DND-41 (cell line): Measurements from ENCODE around the gene RSBN1.

Experiments used
- ATAC-seq: fragments of 200-7000 bp; cut with Tn5 transposase; 3 replicates; pipeline ENCODE4 v1.9.1; 2021; ENCODE audit warnings: low read depth; ENCODE audit not compliant: insufficient read depth
- DNase-seq: peaks from one replicate; pipeline ENCODE4 v3.0.0-alpha.2; 2020
- H2AFZ ChIP-seq: 2 replicates; pipeline ENCODE4 v1.6.0; 2012; ENCODE audit warnings: low read depth, low read length
- H3K27ac ChIP-seq: 2 replicates; pipeline ENCODE4 v1.5.1; 2012; ENCODE audit warnings: low read length, inconsistent platforms
- H3K27me3 ChIP-seq: fragments of 200-600 bp; sonication (generic); 2 replicates; pipeline ENCODE4 v1.6.0; 2012; ENCODE audit warnings: low read length, mild to moderate bottlenecking, inconsistent platforms; ENCODE audit not compliant: insufficient read depth, poor library complexity
- H3K36me3 ChIP-seq: 2 replicates; pipeline ENCODE4 v1.5.1; 2012; ENCODE audit warnings: low read length, inconsistent platforms; ENCODE audit not compliant: insufficient read depth
- H3K4me1 ChIP-seq: 2 replicates; pipeline ENCODE4 v1.5.1; 2012; ENCODE audit warnings: mild to moderate bottlenecking, low read length; ENCODE audit not compliant: insufficient read depth
- H3K4me2 ChIP-seq: 2 replicates; pipeline ENCODE4 v1.6.0; 2012; ENCODE audit warnings: mild to moderate bottlenecking, moderate library complexity, low read length, inconsistent platforms; ENCODE audit not compliant: insufficient read depth
- H3K4me3 ChIP-seq, 2 experiments: fragments of 200-600 bp in 1 of 2; shearing (Covaris generic) in 1 of 2; 2 replicates each; pipeline ENCODE4 v1.5.1; 2012 to 2016; ENCODE audit warnings: inconsistent platforms in 2 of 2, low read length in 2 of 2, mild to moderate bottlenecking in 2 of 2, low read depth in 1 of 2, moderate library complexity in 1 of 2
- H3K79me2 ChIP-seq: 2 replicates; pipeline ENCODE4 v1.6.0; 2012; ENCODE audit warnings: low read length, inconsistent platforms; ENCODE audit not compliant: insufficient read depth
- H3K9ac ChIP-seq: 2 replicates; pipeline ENCODE4 v1.6.0; 2012; ENCODE audit warnings: low read depth, mild to moderate bottlenecking, inconsistent platforms, low read length, moderate library complexity
- H3K9me3 ChIP-seq: 2 replicates; pipeline ENCODE4 v1.5.1; 2012; ENCODE audit warnings: low read length, moderate library complexity, mild to moderate bottlenecking, inconsistent platforms; ENCODE audit not compliant: insufficient read depth, severe bottlenecking
- H4K20me1 ChIP-seq: 2 replicates; pipeline ENCODE4 v1.6.0; 2012; ENCODE audit warnings: low read length; ENCODE audit not compliant: insufficient read depth
- EZH2 ChIP-seq: IDR thresholded peaks from 3 replicates; pipeline ENCODE4 v1.6.1; 2012; ENCODE audit warnings: borderline replicate concordance, low read depth, mild to moderate bottlenecking, moderate library complexity, low read length, inconsistent platforms; ENCODE audit not compliant: severe bottlenecking
- TF ChIP-seq, protein P1 (sequence below): IDR thresholded peaks from 2 replicates; pipeline ENCODE4 v1.5.1; 2012; ENCODE audit warnings: borderline replicate concordance, low read length, moderate library complexity, mild to moderate bottlenecking; ENCODE audit not compliant: poor library complexity, severe bottlenecking; ENCODE audit errors: extremely low read depth

The RSBN1 gene

DNA sequence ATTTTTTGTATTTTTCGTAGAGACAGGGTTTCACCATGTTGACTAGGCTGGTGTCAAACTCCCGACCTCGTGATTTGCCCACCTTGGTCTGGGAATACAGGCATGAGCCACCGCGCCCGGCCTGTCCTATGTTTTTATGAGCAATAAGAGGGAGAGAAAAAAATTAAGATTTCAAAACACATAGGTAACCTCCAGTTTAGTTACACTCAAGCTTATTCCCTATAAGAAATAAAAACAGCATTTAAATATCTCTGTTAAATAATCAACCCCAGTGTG is 7.1 kb downstream of the RSBN1 start:
- no peak overlapping the region for H3K27ac ChIP-seq
- no peak overlapping the region for H2AFZ ChIP-seq
- DNase-seq (no peak), ATAC-seq (no peak)
- H3K4me3 ChIP-seq = no peak overlapping the region
- no peak overlapping the region for H3K9ac ChIP-seq
- peaks cover 100% of the 10 kb centered on the region for H3K79me2 ChIP-seq
- no peaks in the 10 kb centered on the region for H3K27me3 ChIP-seq
- TF ChIP-seq EZH2 = no peak
- TF ChIP-seq, protein P1, sequence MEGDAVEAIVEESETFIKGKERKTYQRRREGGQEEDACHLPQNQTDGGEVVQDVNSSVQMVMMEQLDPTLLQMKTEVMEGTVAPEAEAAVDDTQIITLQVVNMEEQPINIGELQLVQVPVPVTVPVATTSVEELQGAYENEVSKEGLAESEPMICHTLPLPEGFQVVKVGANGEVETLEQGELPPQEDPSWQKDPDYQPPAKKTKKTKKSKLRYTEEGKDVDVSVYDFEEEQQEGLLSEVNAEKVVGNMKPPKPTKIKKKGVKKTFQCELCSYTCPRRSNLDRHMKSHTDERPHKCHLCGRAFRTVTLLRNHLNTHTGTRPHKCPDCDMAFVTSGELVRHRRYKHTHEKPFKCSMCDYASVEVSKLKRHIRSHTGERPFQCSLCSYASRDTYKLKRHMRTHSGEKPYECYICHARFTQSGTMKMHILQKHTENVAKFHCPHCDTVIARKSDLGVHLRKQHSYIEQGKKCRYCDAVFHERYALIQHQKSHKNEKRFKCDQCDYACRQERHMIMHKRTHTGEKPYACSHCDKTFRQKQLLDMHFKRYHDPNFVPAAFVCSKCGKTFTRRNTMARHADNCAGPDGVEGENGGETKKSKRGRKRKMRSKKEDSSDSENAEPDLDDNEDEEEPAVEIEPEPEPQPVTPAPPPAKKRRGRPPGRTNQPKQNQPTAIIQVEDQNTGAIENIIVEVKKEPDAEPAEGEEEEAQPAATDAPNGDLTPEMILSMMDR = no peak
- H3K9me3 ChIP-seq = no peaks in the 10 kb centered on the region
- peaks cover 14% of the 10 kb centered on the region for H3K36me3 ChIP-seq
- peaks cover 48% of the 10 kb centered on the region for H3K4me1 ChIP-seq
- H3K4me2 ChIP-seq = no peak overlapping the region
- peaks cover 16% of the 10 kb centered on the region; the same call in 1 of the 2 replicates for H4K20me1 ChIP-seq

DNA sequence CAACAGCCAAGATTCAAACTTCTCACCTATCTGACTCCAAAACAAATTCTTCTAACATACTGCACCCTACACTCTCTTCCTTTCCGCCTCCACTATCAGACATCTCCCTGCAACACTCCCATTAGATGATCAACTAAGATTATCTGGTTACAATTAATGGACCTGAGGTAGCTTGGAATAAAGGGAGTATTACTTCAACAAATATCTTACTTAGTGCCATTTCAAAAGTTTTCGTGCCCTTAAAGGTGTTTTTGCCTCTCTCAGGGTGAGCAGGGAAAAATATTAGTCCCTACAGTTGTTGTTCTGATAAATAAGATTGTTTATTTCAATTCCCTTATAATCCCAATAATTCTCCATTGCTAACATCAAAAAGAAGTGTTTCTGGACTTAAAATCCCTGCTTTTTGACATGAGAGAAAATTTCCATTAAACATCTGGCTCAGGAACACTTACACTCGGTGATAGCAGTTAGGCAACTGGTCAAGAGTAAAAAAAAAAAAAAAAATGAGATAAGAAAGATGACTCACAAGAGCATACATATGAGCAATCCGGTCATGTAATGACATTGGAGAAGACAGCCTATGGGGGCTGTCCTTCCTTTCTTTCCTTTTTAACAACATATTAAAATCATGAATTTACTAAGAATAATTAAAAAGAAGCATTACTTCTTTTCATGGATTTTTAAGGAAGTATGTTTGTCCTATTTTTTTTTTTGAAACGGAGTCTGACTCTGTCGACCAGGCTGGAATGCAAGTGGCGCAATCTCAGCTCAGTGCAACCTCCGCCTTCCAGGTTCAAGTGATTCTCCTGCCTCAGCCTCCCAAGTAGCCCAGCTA is 7.6 kb downstream of the RSBN1 start:
- no peak overlapping the region for H3K4me3 ChIP-seq
- DNase-seq (no peak), ATAC-seq (no peak)
- H3K79me2 ChIP-seq = peaks cover 100% of the 10 kb centered on the region
- no peak overlapping the region for H2AFZ ChIP-seq
- H3K9me3 ChIP-seq = no peaks in the 10 kb centered on the region
- no peak overlapping the region for H3K9ac ChIP-seq
- H3K27me3 ChIP-seq = no peaks in the 10 kb centered on the region
- H3K4me1 ChIP-seq = peaks cover 42% of the 10 kb centered on the region
- H3K27ac ChIP-seq = no peak overlapping the region
- no peak for TF ChIP-seq EZH2
- TF ChIP-seq, protein P1 = no peak
- H3K4me2 ChIP-seq = peak overlapping the region; percentile 12; the same call in 1 of the 2 replicates
- peaks cover 16% of the 10 kb centered on the region; the same call in 1 of the 2 replicates for H4K20me1 ChIP-seq
- peaks cover 14% of the 10 kb centered on the region for H3K36me3 ChIP-seq

DNA sequence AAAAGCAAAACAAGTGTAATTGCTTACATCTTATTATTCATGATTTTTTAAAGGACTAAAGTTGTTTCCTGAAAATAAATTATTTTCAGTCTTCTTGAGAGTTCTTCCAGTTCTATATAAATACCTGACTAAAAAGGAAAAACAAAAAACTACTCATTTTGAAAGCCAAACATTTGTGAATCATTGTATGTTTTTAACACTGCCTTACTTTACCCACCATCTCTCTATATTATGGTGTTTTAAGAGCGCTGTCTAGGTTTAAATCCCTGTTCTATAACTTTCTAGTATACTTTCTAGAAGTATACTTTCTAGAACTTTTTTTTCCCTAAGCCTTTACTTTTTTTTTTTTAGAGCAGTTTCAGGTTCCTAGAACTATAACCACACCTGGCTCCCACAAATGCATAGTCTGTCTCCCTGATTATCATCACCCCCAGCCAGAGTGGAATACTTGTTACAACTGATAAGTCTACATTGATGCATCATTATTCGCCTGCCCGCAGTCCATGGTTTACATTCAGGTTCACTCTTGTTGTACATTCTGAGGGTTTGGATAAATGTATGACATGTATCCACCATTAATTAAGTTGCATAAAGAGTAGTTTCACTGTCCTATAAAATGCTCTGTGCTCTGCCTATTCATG is 9.8 kb downstream of the RSBN1 start:
- ATAC-seq (no peak), DNase-seq (no peak)
- no peak overlapping the region for H3K4me3 ChIP-seq
- H2AFZ ChIP-seq = no peak overlapping the region
- no peak for TF ChIP-seq EZH2
- TF ChIP-seq, protein P1 = no peak
- peak overlapping the region; percentile 23; the same call in 1 of the 2 replicates for H3K4me2 ChIP-seq
- H3K27ac ChIP-seq = no peak overlapping the region
- H3K9ac ChIP-seq = no peak overlapping the region
- H3K79me2 ChIP-seq = peaks cover 100% of the 10 kb centered on the region
- H3K9me3 ChIP-seq = no peaks in the 10 kb centered on the region
- peaks cover 19% of the 10 kb centered on the region; the same call in 1 of the 2 replicates for H4K20me1 ChIP-seq
- H3K4me1 ChIP-seq = peaks cover 23% of the 10 kb centered on the region
- peaks cover 22% of the 10 kb centered on the region for H3K36me3 ChIP-seq
- no peaks in the 10 kb centered on the region for H3K27me3 ChIP-seq
